Panc1 (cell line): ENCODE measurements around the gene MIXL1.

Source experiments
- POLR2AphosphoS5 ChIP-seq: IDR thresholded peaks from 2 replicates; pipeline ENCODE4 v1.6.1; 2012; ENCODE audit warnings: mild to moderate bottlenecking, low read depth, low read length, moderate library complexity
- TF ChIP-seq, protein P1 (sequence below): fragments of 450-650 bp; IDR thresholded peaks from 2 replicates; pipeline ENCODE4 v1.5.1; 2017; ENCODE audit warnings: mild to moderate bottlenecking

- TF ChIP-seq, protein P1, sequence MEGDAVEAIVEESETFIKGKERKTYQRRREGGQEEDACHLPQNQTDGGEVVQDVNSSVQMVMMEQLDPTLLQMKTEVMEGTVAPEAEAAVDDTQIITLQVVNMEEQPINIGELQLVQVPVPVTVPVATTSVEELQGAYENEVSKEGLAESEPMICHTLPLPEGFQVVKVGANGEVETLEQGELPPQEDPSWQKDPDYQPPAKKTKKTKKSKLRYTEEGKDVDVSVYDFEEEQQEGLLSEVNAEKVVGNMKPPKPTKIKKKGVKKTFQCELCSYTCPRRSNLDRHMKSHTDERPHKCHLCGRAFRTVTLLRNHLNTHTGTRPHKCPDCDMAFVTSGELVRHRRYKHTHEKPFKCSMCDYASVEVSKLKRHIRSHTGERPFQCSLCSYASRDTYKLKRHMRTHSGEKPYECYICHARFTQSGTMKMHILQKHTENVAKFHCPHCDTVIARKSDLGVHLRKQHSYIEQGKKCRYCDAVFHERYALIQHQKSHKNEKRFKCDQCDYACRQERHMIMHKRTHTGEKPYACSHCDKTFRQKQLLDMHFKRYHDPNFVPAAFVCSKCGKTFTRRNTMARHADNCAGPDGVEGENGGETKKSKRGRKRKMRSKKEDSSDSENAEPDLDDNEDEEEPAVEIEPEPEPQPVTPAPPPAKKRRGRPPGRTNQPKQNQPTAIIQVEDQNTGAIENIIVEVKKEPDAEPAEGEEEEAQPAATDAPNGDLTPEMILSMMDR: no peak
- no peak for TF ChIP-seq POLR2AphosphoS5
Measured at GRCh38 chr1:226250511-226250910, 27.0 kb downstream of the MIXL1 start.
